T-cell (primary cell): Measurements from ENCODE around the gene CEP68. TPM values are rescaled to one million over a fixed set of nuclear protein-coding genes. Genes with fewer than 3 reads are reported as not detected.

Experiments
- ATAC-seq, 4 experiments: fragments of 200-7000 bp in 3 of 4; fragments of 150-1000 bp in 1 of 4; cut with Tn5 transposase; replicated peaks in 1 of 4; 1 replicate in 3 of 4; 2 replicates in 1 of 4; pipeline ENCODE4 v1.10.0; 2021; ENCODE audit warnings: moderate library complexity in 3 of 4, mild to moderate bottlenecking in 2 of 4, moderate number of reproducible peaks in 1 of 4
- CTCF ChIA-PET, 2 donors: fragments of 300-600 bp; sonication (Branson Sonifier 250); formaldehyde crosslinking; loops; one replicate each; lab custom pipeline; 2022; ENCODE audit warnings: antibody characterized with exemption in 2 of 2; lab: Charles Lee
- POLR2A ChIA-PET, 2 donors: fragments of 300-600 bp; sonication (Branson Sonifier 250); formaldehyde crosslinking; loops; one replicate each; lab custom pipeline; 2022; ENCODE audit warnings: antibody characterized with exemption in 2 of 2; lab: Charles Lee
- DNase-seq, 35 experiments: peaks; one replicate each; pipeline versions ENCODE4 v3.0.0 to v3.0.0-alpha.2; 2013 to 2023
- H3K27ac ChIP-seq: one replicate; pipeline ENCODE4 v1.5.1; 2013; ENCODE audit warnings: low read length
- H3K27me3 ChIP-seq, 2 experiments: replicated peaks in 1 of 2; 1 replicate in 1 of 2; 2 replicates in 1 of 2; pipeline versions ENCODE4 v1.6.1 to v1.7.0; 2013; ENCODE audit warnings: low read length in 1 of 2, mixed read lengths in 1 of 2; ENCODE audit not compliant: control insufficient read depth in 2 of 2, insufficient read depth in 2 of 2; ENCODE audit errors: extremely low read depth in 1 of 2
- H3K36me3 ChIP-seq, 2 donors: 1 replicate in 1 of 2; 2 replicates in 1 of 2; pipeline versions ENCODE4 v1.6.1 to v1.7.0; 2013; ENCODE audit warnings: low read length in 1 of 2; ENCODE audit not compliant: control insufficient read depth in 2 of 2, insufficient read depth in 1 of 2; ENCODE audit errors: extremely low read depth in 1 of 2
- H3K4me1 ChIP-seq, 2 experiments: 1 replicate in 1 of 2; 2 replicates in 1 of 2; pipeline versions ENCODE4 v1.6.1 to v1.7.0; 2013; ENCODE audit warnings: low read length in 2 of 2, mixed read lengths in 1 of 2; ENCODE audit not compliant: insufficient read depth in 2 of 2, control insufficient read depth in 1 of 2; ENCODE audit errors: extremely low read depth in 1 of 2
- H3K4me3 ChIP-seq, 2 donors: 1 replicate in 1 of 2; 2 replicates in 1 of 2; pipeline versions ENCODE4 v1.5.1 to v1.7.0; 2013; ENCODE audit warnings: mild to moderate bottlenecking in 2 of 2, low read length in 1 of 2, moderate library complexity in 1 of 2; ENCODE audit not compliant: control insufficient read depth in 1 of 2; ENCODE audit errors: extremely low read depth in 1 of 2
- H3K9me3 ChIP-seq: 2 replicates; pipeline ENCODE4 v1.7.0; 2013
- H3K27ac Mint-ChIP-seq, 2 donors: one replicate each; pipeline ENCODE4 v1.8.0; 2020 to 2021; ENCODE audit warnings: mild to moderate bottlenecking in 2 of 2, mixed read lengths in 2 of 2
- H3K27me3 Mint-ChIP-seq, 2 donors: one replicate each; pipeline ENCODE4 v1.8.0; 2021 to 2022; ENCODE audit warnings: mixed read lengths in 2 of 2
- H3K36me3 Mint-ChIP-seq: one replicate; pipeline ENCODE4 v1.8.0; 2021; ENCODE audit warnings: mixed read lengths
- H3K4me1 Mint-ChIP-seq, 3 donors: one replicate each; pipeline ENCODE4 v1.8.0; 2020 to 2022; ENCODE audit warnings: mixed read lengths in 3 of 3, mild to moderate bottlenecking in 1 of 3
- H3K4me3 Mint-ChIP-seq, 3 donors: one replicate each; pipeline ENCODE4 v1.8.0; 2020 to 2022; ENCODE audit warnings: mild to moderate bottlenecking in 3 of 3, mixed read lengths in 3 of 3, moderate library complexity in 3 of 3
- H3K9me3 Mint-ChIP-seq, 3 donors: one replicate each; pipeline ENCODE4 v1.8.0; 2020 to 2022; ENCODE audit warnings: mixed read lengths in 3 of 3
- WGBS: methylation state at CpG from one replicate; pipeline ENCODE4 v1.1.5; 2013; ENCODE audit warnings: missing lambda C conversion rate; ENCODE audit not compliant: insufficient coverage; 5-methylcytosine and 5-hydroxymethylcytosine counted together
- total RNA-seq, 35 experiments: library from RNA in 6 of 35; stranded (reverse) in 6 of 35; fragments of 120-200 nt in 1 of 35; gene quantifications; one replicate each; pipeline versions ENCODE4 v1.2.1 to v1.2.4 and lab custom pipeline; 2013 to 2026

The CEP68 gene
- total RNA-seq, 5 donors from 2014 or later (not counting 1 experiment from before 2014, with no cell fraction given) = 24.1 to 41.4 (median 37.4) TPM

DNA sequence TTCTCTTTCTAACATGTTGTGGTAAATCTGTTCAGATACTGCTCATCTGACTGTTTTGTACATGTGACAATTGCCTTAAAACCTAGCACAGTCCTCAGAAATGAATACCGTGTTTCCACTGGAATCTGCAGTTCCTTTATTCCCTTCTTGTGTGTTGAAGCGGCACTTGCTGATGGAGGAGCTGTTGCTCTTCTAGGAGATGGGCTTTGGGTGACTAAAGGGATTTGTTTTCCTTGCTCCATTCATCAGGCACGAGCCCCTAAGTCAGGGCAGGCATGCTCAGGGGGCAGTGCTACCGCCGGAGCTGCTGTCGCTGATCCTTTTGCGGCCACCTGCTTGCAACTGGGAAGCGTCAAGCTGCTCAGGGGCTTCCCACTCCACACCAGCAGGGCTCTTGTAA, 32.5 kb upstream of the CEP68 start:
- Histone ChIP-seq H3K4me3 (no peak overlapping the region), H3K36me3 (peaks cover 0 to 3% of the 10 kb centered on the region in 2 donors), H3K9me3 (no peaks in the 10 kb centered on the region), H3K27ac (no peak overlapping the region), H3K27me3 (no peaks in the 10 kb centered on the region), H3K4me1 (no peaks in the 10 kb centered on the region)
- 96% methylated on average over 6 of the region's 8 CpGs for WGBS
- Mint-ChIP-seq H3K9me3 (no peaks in the 10 kb centered on the region), H3K4me3 (no peak overlapping the region), H3K4me1 (peaks cover 0 to 8% (median 3%) of the 10 kb centered on the region in 3 donors), H3K36me3 (peaks cover 30% of the 10 kb centered on the region), H3K27me3 (no peaks in the 10 kb centered on the region), H3K27ac (no peak overlapping the region)
- POLR2A ChIA-PET = no interaction called here
- CTCF ChIA-PET = interaction anchor here in 1 of 2 donors (0.6 kb wide), 1 partner anchor 30 kb away, joined by 3 read pairs; no protein-coding TSS in a partner anchor
- DNase-seq (no peak), ATAC-seq (no peak)

DNA sequence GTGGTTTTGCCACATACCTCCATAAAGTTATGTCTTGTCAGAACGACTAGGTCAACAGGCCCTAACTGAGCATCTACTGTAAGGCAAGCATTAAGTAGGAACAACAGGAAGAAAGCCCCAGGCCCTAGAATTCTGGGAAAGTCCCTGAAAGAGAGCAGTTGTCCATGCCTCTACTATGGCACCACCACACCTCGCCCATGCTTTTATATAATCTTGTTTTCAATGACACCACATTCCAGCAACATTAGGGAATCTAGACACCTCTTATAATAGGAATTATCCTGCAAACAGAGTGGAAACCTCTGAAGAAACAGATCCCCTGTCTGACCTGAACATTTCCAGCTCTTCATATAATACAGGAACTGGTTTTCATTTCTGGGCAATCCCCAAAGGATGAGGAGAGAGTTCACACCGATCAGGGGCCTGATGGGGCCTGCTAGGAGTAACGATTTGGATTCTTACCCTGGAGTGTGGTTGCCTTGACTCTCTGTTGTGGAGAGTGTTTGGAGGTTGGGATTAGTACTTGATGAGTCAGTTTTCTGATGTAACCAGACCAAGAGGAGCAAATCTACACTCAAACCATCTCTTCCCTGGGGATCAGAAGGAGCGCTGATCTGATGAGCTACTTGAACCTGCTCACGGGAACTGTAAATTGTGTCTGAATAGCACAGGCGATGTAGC, 31.9 kb upstream of the CEP68 start:
- H3K9me3 Mint-ChIP-seq = no peaks in the 10 kb centered on the region
- no peaks in the 10 kb centered on the region for H3K27me3 ChIP-seq
- H3K9me3 ChIP-seq = no peaks in the 10 kb centered on the region
- DNase-seq = no peak
- WGBS = 91% methylated on average over 5 of the region's 7 CpGs
- H3K27me3 Mint-ChIP-seq = no peaks in the 10 kb centered on the region
- ChIA-PET POLR2A (no interaction called here), CTCF (interaction anchor here in 1 of 2 donors (0.5 to 0.6 kb wide), 2 partner anchors 31 to 405 kb away, joined by 3 read pairs; no protein-coding TSS in a partner anchor)
- H3K36me3 ChIP-seq = peaks cover 0 to 3% of the 10 kb centered on the region in 2 donors
- H3K4me3 ChIP-seq = no peak overlapping the region
- H3K4me1 Mint-ChIP-seq = peaks cover 0 to 8% (median 3%) of the 10 kb centered on the region in 3 donors
- H3K36me3 Mint-ChIP-seq = peaks cover 24% of the 10 kb centered on the region
- ATAC-seq = no peak
- no peak overlapping the region for H3K27ac ChIP-seq
- H3K4me3 Mint-ChIP-seq = no peak overlapping the region
- H3K27ac Mint-ChIP-seq = no peak overlapping the region
- H3K4me1 ChIP-seq = no peaks in the 10 kb centered on the region

DNA sequence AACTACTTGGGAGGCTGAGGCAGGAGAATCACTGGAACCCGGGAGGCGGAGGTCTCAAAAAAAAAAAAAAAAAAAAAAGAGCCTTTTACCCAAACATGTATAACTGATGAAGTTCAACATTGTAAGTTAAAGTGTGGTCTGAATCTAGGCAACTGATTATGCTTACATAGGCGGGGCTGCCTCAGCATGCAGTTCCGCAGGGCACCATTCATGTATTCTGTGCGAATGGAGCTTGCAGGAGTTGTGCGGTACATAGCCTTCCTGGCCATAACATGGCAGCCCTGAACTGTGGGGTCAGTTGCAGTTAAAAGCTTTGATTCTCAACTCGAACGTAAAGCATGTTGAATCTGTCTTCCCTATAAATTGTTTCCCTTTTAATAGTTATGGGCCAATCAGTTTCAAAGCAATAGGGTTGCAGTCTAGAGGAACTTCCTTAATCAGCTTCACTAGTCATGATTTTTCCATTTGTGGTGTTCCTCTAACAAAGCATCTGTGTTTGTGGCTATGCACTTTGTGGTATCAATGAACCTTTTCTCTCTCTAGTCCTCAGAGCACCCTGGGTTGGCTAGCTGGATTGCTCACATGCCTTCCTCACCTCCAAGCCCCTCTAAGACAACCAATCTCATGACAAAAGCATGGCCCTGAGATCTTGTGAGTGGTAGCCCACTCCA, 30.6 kb upstream of the CEP68 start:
- Mint-ChIP-seq H3K27ac (peak overlapping the region in 1 of 2 donors; percentile 58), H3K9me3 (no peaks in the 10 kb centered on the region), H3K4me3 (no peak overlapping the region), H3K36me3 (peaks cover 24% of the 10 kb centered on the region), H3K4me1 (peaks cover 3 to 10% (median 6%) of the 10 kb centered on the region in 3 donors), H3K27me3 (no peaks in the 10 kb centered on the region)
- DNase-seq (no peak), ATAC-seq (no peak)
- POLR2A ChIA-PET = no interaction called here
- 80% methylated on average over 1 of the region's 8 CpGs for WGBS
- peaks cover 0 to 3% of the 10 kb centered on the region in 2 donors for H3K36me3 ChIP-seq
- H3K4me3 ChIP-seq = no peak overlapping the region
- CTCF ChIA-PET = interaction anchor here in 1 of 2 donors (0.5 to 0.6 kb wide), 2 partner anchors 15 to 25 kb away, joined by 3 read pairs; no protein-coding TSS in a partner anchor
- no peaks in the 10 kb centered on the region for H3K9me3 ChIP-seq
- H3K27me3 ChIP-seq = no peaks in the 10 kb centered on the region
- H3K27ac ChIP-seq = no peak overlapping the region
- H3K4me1 ChIP-seq = peaks cover 2 to 3% of the 10 kb centered on the region in 2 experiments

DNA sequence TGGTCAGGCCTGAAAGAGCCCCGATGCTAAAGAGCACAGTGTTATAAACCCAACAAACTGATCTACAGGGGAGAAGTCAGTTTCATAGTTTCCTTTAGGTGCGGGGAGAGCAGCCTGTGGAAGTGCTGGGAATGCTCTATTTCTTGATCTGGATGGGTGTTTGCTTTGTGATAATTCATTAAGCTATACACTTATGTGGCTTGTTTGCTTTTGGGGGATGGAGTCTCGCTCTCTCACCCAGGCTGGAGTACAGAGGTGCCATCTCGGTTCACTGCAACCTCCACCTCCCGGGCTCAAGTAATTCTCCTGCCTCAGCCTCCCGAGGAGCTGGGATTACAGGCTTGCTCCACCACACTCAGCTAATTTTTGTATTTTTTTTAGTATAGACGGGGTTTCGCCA, 30.1 kb upstream of the CEP68 start:
- DNase-seq = no peak
- Mint-ChIP-seq H3K9me3 (no peaks in the 10 kb centered on the region), H3K27me3 (no peaks in the 10 kb centered on the region), H3K27ac (peak overlapping the region in 1 of 2 donors; percentile 58), H3K4me3 (no peak overlapping the region), H3K36me3 (peaks cover 24% of the 10 kb centered on the region), H3K4me1 (peaks cover 9 to 16% (median 11%) of the 10 kb centered on the region in 3 donors)
- H3K4me3 ChIP-seq = no peak overlapping the region
- ATAC-seq = no peak
- H3K27me3 ChIP-seq = no peaks in the 10 kb centered on the region
- ChIA-PET CTCF (interaction anchor here in 1 of 2 donors (0.5 to 0.6 kb wide), 2 partner anchors 25 to 58 kb away, joined by 3 to 4 read pairs; no protein-coding TSS in a partner anchor), POLR2A (no interaction called here)
- peaks cover 8% of the 10 kb centered on the region in 2 experiments for H3K4me1 ChIP-seq
- no CpG with 5 or more reads among the region's 8 CpGs for WGBS
- H3K9me3 ChIP-seq = no peaks in the 10 kb centered on the region
- H3K27ac ChIP-seq = no peak overlapping the region
- H3K36me3 ChIP-seq = peaks cover 0 to 3% of the 10 kb centered on the region in 2 donors

DNA sequence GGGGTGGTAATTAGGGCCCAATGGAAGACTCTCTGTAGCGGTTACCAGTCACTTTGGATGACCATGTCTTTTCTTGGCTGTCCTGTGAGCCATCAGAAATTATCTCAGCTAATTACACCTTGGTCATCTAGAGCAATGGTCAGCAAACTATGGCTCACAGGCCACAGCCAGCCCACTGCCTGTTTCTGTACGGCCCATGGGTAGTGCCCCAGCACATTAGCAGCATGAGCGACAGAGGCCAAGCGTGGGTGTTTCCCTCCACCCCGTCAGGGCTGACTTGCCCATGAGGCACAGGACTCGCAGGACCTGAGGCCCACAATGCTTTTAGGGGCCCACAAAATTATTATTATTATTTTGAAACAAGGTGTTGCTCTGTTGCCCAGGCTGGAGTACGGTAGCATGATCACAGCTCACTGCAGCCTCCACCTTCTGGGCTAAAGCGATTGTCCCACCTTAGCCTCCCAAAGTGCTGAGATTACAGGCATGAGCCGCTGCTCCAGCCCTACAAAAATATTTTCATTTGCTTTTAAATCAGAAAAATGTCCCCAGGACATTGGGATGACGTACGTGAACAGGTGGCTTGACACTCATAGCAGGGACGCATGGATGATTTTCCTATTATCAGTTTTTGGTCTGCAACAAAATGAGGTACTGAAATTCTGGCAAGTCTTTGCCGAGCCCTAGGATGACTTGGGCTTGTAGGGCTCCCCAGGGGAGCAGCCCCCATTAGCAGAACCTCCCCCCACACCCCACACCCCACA, 29.3 kb upstream of the CEP68 start:
- Mint-ChIP-seq H3K27ac (no peak overlapping the region), H3K27me3 (no peaks in the 10 kb centered on the region), H3K4me1 (peaks cover 16 to 23% (median 18%) of the 10 kb centered on the region in 3 donors), H3K36me3 (peaks cover 20% of the 10 kb centered on the region), H3K9me3 (no peaks in the 10 kb centered on the region), H3K4me3 (no peak overlapping the region)
- no peak for DNase-seq
- 94% methylated on average over 6 of the region's 13 CpGs for WGBS
- H3K9me3 ChIP-seq = no peaks in the 10 kb centered on the region
- H3K27me3 ChIP-seq = no peaks in the 10 kb centered on the region
- H3K4me3 ChIP-seq = no peak overlapping the region
- H3K36me3 ChIP-seq = no peaks in the 10 kb centered on the region
- H3K4me1 ChIP-seq = peaks cover 13% of the 10 kb centered on the region in 2 experiments
- CTCF ChIA-PET = interaction anchor here in 1 of 2 donors (0.6 kb wide), 1 partner anchor 57 kb away, joined by 4 read pairs; no protein-coding TSS in a partner anchor
- no peak overlapping the region for H3K27ac ChIP-seq
- no peak for ATAC-seq
- POLR2A ChIA-PET = no interaction called here
